Neuronal stem cell (in vitro differentiated cells): ENCODE measurements around the gene KHSRP.
A peak's percentile ranks its signal among the peaks of the same experiment; 100 is the strongest.

ENCODE experiments used
- DNase-seq: peaks from one replicate; pipeline ENCODE4 v3.0.0-alpha.2; 2013; ENCODE audit warnings: low spot score
- H2AFZ ChIP-seq: one replicate; pipeline ENCODE4 v1.6.1; 2013; ENCODE audit warnings: mild to moderate bottlenecking, low read length, inconsistent platforms
- H2AK5ac ChIP-seq: 2 replicates; pipeline ENCODE4 v1.6.1; 2013; ENCODE audit warnings: low read depth, mild to moderate bottlenecking, inconsistent platforms, low read length, moderate library complexity, mixed read lengths
- H2BK120ac ChIP-seq: 2 replicates; pipeline ENCODE4 v1.6.1; 2013; ENCODE audit warnings: low read depth, mild to moderate bottlenecking, inconsistent platforms, low read length, moderate library complexity, mixed read lengths
- H2BK12ac ChIP-seq: one replicate; pipeline ENCODE4 v1.6.1; 2013; ENCODE audit warnings: low read length, inconsistent platforms
- H2BK15ac ChIP-seq: 2 replicates; pipeline ENCODE4 v1.6.1; 2013; ENCODE audit warnings: mild to moderate bottlenecking, low read length, inconsistent platforms, mixed read lengths
- H2BK5ac ChIP-seq: one replicate; pipeline ENCODE4 v1.6.1; 2013; ENCODE audit warnings: inconsistent platforms, mild to moderate bottlenecking, low read length, moderate library complexity
- H3K14ac ChIP-seq: one replicate; pipeline ENCODE4 v1.6.1; 2013; ENCODE audit warnings: low read length, inconsistent platforms
- H3K18ac ChIP-seq: 2 replicates; pipeline ENCODE4 v1.6.1; 2013; ENCODE audit warnings: low read length, inconsistent platforms
- H3K23ac ChIP-seq: 2 replicates; pipeline ENCODE4 v1.6.1; 2013; ENCODE audit warnings: low read depth, mild to moderate bottlenecking, mixed read lengths, low read length, inconsistent platforms; ENCODE audit not compliant: poor library complexity
- H3K27ac ChIP-seq: replicated peaks from 3 replicates; pipeline ENCODE4 v1.5.1; 2013; ENCODE audit warnings: low read length, inconsistent platforms
- H3K27me3 ChIP-seq, 3 experiments: 2 replicates each; pipeline ENCODE4 v1.6.1; 2013; ENCODE audit warnings: low read length in 3 of 3, mild to moderate bottlenecking in 2 of 3, inconsistent platforms in 1 of 3, low read depth in 1 of 3, mixed read lengths in 1 of 3, moderate library complexity in 1 of 3; ENCODE audit not compliant: control insufficient read depth in 3 of 3, insufficient read depth in 3 of 3
- H3K36me3 ChIP-seq, 2 donors: replicated peaks in 1 of 2; 2 replicates each; pipeline ENCODE4 v1.6.1; 2013; ENCODE audit warnings: low read length in 2 of 2; ENCODE audit not compliant: control insufficient read depth in 2 of 2, insufficient read depth in 2 of 2
- H3K4ac ChIP-seq: 2 replicates; pipeline ENCODE4 v1.6.1; 2013; ENCODE audit warnings: inconsistent platforms, mild to moderate bottlenecking, low read length, moderate library complexity
- H3K4me1 ChIP-seq, 2 donors: 1 replicate in 1 of 2; 2 replicates in 1 of 2; pipeline ENCODE4 v1.6.1; 2013; ENCODE audit warnings: low read length in 2 of 2, low read depth in 1 of 2; ENCODE audit not compliant: control insufficient read depth in 2 of 2, insufficient read depth in 1 of 2
- H3K4me2 ChIP-seq: one replicate; pipeline ENCODE4 v1.6.1; 2013; ENCODE audit warnings: mild to moderate bottlenecking, low read length, inconsistent platforms; ENCODE audit not compliant: insufficient read depth, poor library complexity, severe bottlenecking
- H3K4me3 ChIP-seq, 2 donors: 2 replicates each; pipeline ENCODE4 v1.5.1; 2013; ENCODE audit warnings: low read length in 2 of 2, mild to moderate bottlenecking in 2 of 2, inconsistent platforms in 1 of 2, moderate library complexity in 1 of 2
- H3K79me1 ChIP-seq: one replicate; pipeline ENCODE4 v1.6.1; 2013; ENCODE audit warnings: low read depth, mild to moderate bottlenecking, inconsistent platforms, low read length, moderate library complexity
- H3K9ac ChIP-seq: one replicate; pipeline ENCODE4 v1.6.1; 2013; ENCODE audit warnings: mild to moderate bottlenecking, low read depth, low read length, inconsistent platforms; ENCODE audit not compliant: poor library complexity
- H3K9me3 ChIP-seq, 2 donors: replicated peaks in 1 of 2; 2 replicates each; pipeline versions ENCODE3 to v1.6.1; 2013; ENCODE audit warnings: low read length in 2 of 2, mild to moderate bottlenecking in 2 of 2, inconsistent platforms in 1 of 2, low read depth in 1 of 2, mixed read lengths in 1 of 2, moderate library complexity in 1 of 2; ENCODE audit not compliant: control insufficient read depth in 2 of 2, insufficient read depth in 1 of 2
- H4K8ac ChIP-seq: one replicate; pipeline ENCODE4 v1.6.1; 2013; ENCODE audit warnings: low read depth, mild to moderate bottlenecking, inconsistent platforms, low read length, moderate library complexity
- H4K91ac ChIP-seq: one replicate; pipeline ENCODE4 v1.6.1; 2013; ENCODE audit warnings: low read length, low read depth, mild to moderate bottlenecking, inconsistent platforms; ENCODE audit not compliant: poor library complexity
- WGBS, 2 donors: extraction: QIAGEN DNeasy Blood & Tissue Kit; methylation state at CpG; one replicate each; pipeline ENCODE4 v1.1.7; 2013; ENCODE audit warnings: missing lambda C conversion rate in 2 of 2, mixed read lengths in 1 of 2; ENCODE audit not compliant: insufficient read length in 2 of 2, insufficient replicate concordance in 1 of 2; ENCODE audit errors: extremely low coverage in 2 of 2; 5-methylcytosine and 5-hydroxymethylcytosine counted together

Gene KHSRP

DNA sequence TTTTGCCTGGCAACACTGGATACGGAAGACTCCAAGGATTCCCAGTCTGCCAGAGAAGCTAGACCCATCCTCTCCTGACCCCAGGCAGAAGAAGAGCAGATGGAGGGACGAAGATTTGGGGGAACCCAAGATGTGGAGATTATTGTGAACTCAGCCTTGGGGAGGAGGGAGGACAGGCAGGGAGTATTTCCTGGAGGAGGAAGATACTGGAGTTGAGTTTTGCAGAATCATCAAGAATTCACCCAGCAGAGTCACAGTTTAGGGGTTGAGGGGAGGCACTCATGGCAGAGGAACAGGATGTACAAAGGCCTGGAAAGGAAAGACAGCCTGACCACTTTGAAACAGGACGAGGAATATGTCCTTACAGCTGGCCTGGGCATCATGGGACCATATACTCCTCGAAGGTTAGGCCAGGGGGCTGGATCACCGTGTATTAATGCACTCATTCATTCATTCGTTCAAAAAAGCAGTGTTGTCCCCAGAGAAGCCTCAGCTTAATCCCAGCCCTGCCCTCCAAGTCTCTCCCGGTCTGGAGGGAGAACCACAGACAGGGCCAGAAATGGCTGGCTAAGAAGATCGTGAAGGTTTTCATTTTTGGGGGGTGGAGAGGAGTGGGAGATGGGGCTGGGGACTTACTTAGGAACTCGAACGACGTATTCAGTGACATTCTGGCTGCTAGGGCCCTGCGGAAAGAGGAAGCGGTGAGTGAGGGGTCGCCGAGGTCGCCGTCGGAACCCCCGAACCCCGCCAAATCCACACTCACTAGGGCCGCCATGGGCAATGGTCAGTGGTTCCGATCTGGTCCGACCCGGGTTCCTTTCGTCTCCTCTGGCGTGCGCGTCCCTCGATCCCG lies 32.2 kb downstream of the KHSRP start:
- Histone ChIP-seq H3K23ac (peak overlapping the region; percentile 75), H3K79me1 (peaks cover 8% of the 10 kb centered on the region), H3K4me2 (peak overlapping the region; percentile 89), H3K4ac (no peak overlapping the region), H4K8ac (no peak overlapping the region), H3K14ac (no peak overlapping the region), H4K91ac (no peak overlapping the region), H3K36me3 (peaks cover 20 to 42% of the 10 kb centered on the region in 2 donors), H3K27me3 (no peaks in the 10 kb centered on the region), H3K18ac (peak overlapping the region; percentile 91), H2BK15ac (peak overlapping the region; percentile 83), H2AK5ac (no peak overlapping the region), H3K9ac (peak overlapping the region; percentile 91), H2BK12ac (no peak overlapping the region), H2AFZ (peak overlapping the region; percentile 100), H2BK5ac (peak overlapping the region; percentile 94), H3K4me1 (peaks cover 12 to 13% of the 10 kb centered on the region in 2 donors), H3K27ac (no peak overlapping the region), H3K4me3 (peak overlapping the region; percentile 90), H2BK120ac (peak overlapping the region; percentile 66), H3K9me3 (no peaks in the 10 kb centered on the region)
- no peak for DNase-seq
- no CpG with 5 or more reads among the region's 30 CpGs for WGBS, 2 donors

DNA sequence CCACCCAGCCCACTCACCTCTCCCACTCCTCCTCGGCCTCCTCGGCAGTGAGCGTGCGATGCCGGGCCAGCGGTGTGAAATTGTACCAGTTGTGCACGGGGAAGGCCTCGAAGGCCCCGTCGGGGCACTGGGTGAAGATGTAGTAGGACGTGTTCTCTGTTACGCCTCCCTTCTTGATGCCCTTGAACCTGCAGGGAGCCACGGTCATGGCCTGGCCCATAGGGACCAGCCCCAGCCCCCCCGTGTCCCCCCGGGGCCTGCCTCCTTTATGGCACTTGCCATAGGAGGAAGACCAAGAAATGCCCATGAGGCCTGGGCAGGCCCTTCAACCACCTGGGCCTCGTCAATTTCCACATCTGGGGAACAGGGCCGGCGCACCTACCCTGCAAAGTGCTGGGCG lies 37.2 kb downstream of the KHSRP start:
- Histone ChIP-seq H3K79me1 (peaks cover 12% of the 10 kb centered on the region), H3K4me1 (peaks cover 4 to 5% of the 10 kb centered on the region in 2 donors), H4K8ac (no peak overlapping the region), H3K4me3 (no peak overlapping the region), H3K4me2 (no peak overlapping the region), H3K36me3 (peaks cover 48 to 86% of the 10 kb centered on the region in 2 donors), H4K91ac (no peak overlapping the region), H3K4ac (no peak overlapping the region), H3K9ac (no peak overlapping the region), H2BK120ac (no peak overlapping the region), H3K23ac (no peak overlapping the region), H3K18ac (no peak overlapping the region), H2AFZ (no peak overlapping the region), H2AK5ac (no peak overlapping the region), H2BK5ac (peak overlapping the region; percentile 66), H3K14ac (no peak overlapping the region), H3K9me3 (no peaks in the 10 kb centered on the region), H2BK12ac (no peak overlapping the region), H3K27ac (no peak overlapping the region), H3K27me3 (no peaks in the 10 kb centered on the region), H2BK15ac (no peak overlapping the region)
- no CpG with 5 or more reads among the region's 19 CpGs for WGBS, 2 donors
- DNase-seq, result no peak

DNA sequence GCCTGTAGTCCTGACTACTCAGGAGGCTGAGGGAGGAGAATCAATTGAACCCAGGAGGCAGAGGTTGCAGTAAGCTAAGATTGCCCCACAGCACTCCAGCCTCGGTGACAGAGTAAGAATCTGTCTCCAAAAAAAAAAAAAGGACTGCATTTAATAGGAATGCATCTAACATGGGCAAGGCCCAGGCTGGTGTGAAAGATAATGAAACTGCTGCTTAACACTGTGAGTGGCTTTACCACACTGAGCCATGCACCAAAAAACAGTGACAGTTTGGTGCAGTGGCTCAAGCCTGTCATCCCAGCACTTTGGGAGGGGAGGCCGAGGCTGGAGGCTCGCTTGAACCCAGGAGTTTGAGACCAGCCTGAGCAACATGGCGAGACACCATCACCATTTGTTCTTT lies 40.2 kb downstream of the KHSRP start:
- no peak overlapping the region for H3K9ac ChIP-seq
- H3K27me3 ChIP-seq, result no peaks in the 10 kb centered on the region
- no peak overlapping the region for H2AFZ ChIP-seq
- peaks cover 13 to 14% of the 10 kb centered on the region in 2 donors for H3K9me3 ChIP-seq
- no peak overlapping the region for H3K23ac ChIP-seq
- no peak overlapping the region for H4K8ac ChIP-seq
- H2BK120ac ChIP-seq, result no peak overlapping the region
- H3K18ac ChIP-seq, result no peak overlapping the region
- no peak overlapping the region for H3K27ac ChIP-seq
- H3K79me1 ChIP-seq, result peaks cover 13% of the 10 kb centered on the region
- H3K4me1 ChIP-seq, result no peaks in the 10 kb centered on the region
- no peak overlapping the region for H2BK15ac ChIP-seq
- no peak overlapping the region for H2BK5ac ChIP-seq
- no peak overlapping the region for H3K4me2 ChIP-seq
- H3K4me3 ChIP-seq, result no peak overlapping the region
- no peak overlapping the region for H4K91ac ChIP-seq
- no peak overlapping the region for H3K4ac ChIP-seq
- H2BK12ac ChIP-seq, result no peak overlapping the region
- WGBS, 2 donors, result no CpG with 5 or more reads among the region's 4 CpGs
- DNase-seq, result no peak
- H3K36me3 ChIP-seq, result peaks cover 68 to 91% of the 10 kb centered on the region in 2 donors
- H3K14ac ChIP-seq, result no peak overlapping the region
- no peak overlapping the region for H2AK5ac ChIP-seq

DNA sequence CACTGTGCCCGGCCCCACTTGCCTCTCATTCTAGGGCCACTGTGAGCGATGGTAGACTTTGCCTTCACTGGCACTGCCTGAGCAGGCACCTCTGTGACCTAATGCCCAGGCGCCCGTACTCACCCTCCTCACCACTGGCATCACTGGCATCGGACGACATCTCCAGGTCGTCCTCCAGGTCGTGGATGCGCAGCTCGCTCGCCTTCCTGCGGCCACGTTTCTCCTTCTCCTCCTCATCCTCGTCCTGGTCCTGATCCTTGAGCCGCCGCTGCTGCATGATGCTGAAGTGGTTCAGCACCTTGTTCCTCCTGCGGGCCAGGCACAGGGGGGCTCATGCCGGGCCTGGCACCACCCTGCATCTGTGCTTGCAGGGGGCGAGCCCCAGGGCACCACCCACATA lies 41.4 kb downstream of the KHSRP start:
- Histone ChIP-seq H3K36me3 (peaks cover 60 to 90% of the 10 kb centered on the region in 2 donors), H3K9ac (no peak overlapping the region)

More for the DNA sequence above, 41.4 kb downstream of the KHSRP start:
- Histone ChIP-seq H4K8ac (no peak overlapping the region), H3K14ac (no peak overlapping the region), H2BK5ac (no peak overlapping the region), H3K23ac (peak overlapping the region; percentile 3), H2BK120ac (no peak overlapping the region), H3K27ac (no peak overlapping the region), H3K4ac (no peak overlapping the region), H3K27me3 (no peaks in the 10 kb centered on the region), H3K9me3 (peaks cover 13 to 14% of the 10 kb centered on the region in 2 donors), H2BK15ac (no peak overlapping the region), H3K4me2 (no peak overlapping the region), H2BK12ac (no peak overlapping the region), H2AK5ac (no peak overlapping the region), H3K4me3 (peak overlapping the region in 1 of 2 donors; percentile 18), H3K4me1 (no peaks in the 10 kb centered on the region), H3K18ac (no peak overlapping the region), H2AFZ (no peak overlapping the region), H4K91ac (no peak overlapping the region), H3K79me1 (peaks cover 13% of the 10 kb centered on the region)
- no peak for DNase-seq
- WGBS, 2 donors, result no CpG with 5 or more reads among the region's 19 CpGs
